DND-41 (cell line): Measurements from ENCODE around the gene IRF1.

Source experiments
- EZH2 ChIP-seq: IDR thresholded peaks from 3 replicates; pipeline ENCODE4 v1.6.1; 2012; ENCODE audit warnings: borderline replicate concordance, low read depth, mild to moderate bottlenecking, moderate library complexity, low read length, inconsistent platforms; ENCODE audit not compliant: severe bottlenecking
- TF ChIP-seq, protein P1 (sequence below): IDR thresholded peaks from 2 replicates; pipeline ENCODE4 v1.5.1; 2012; ENCODE audit warnings: borderline replicate concordance, low read length, moderate library complexity, mild to moderate bottlenecking; ENCODE audit not compliant: poor library complexity, severe bottlenecking; ENCODE audit errors: extremely low read depth

DNA sequence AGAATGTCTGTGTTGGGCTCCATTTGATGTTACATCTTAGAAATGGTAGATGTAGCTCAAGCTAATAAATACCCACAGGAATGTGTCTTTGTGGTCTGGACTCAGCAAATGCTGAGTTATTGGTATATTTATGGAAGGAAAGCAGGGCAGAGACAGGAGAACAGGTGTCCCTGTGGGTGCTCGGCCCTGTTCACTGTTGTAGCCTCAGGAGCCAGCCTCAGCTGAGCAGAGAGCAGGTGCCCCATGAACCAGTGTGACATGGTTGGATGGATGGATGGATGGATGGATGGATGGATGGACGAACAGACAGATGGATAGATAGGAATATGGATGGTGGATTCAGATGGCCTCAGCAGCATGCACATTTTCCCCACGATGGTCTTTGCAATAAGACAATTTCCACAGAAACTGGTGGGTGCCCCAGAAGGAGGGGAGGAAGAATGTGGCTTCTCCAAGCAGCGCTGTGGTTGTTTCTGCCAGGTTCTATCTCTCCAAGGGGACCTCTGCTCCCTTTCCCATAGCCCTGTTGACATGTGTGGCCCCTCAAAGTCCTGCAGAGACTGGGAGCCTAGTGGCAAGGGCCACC, 8.2 kb upstream of the IRF1 start:
- TF ChIP-seq, protein P1, sequence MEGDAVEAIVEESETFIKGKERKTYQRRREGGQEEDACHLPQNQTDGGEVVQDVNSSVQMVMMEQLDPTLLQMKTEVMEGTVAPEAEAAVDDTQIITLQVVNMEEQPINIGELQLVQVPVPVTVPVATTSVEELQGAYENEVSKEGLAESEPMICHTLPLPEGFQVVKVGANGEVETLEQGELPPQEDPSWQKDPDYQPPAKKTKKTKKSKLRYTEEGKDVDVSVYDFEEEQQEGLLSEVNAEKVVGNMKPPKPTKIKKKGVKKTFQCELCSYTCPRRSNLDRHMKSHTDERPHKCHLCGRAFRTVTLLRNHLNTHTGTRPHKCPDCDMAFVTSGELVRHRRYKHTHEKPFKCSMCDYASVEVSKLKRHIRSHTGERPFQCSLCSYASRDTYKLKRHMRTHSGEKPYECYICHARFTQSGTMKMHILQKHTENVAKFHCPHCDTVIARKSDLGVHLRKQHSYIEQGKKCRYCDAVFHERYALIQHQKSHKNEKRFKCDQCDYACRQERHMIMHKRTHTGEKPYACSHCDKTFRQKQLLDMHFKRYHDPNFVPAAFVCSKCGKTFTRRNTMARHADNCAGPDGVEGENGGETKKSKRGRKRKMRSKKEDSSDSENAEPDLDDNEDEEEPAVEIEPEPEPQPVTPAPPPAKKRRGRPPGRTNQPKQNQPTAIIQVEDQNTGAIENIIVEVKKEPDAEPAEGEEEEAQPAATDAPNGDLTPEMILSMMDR = no peak
- TF ChIP-seq EZH2 = no peak
